ENCODE measurements around the gene LECT2. TPM values are rescaled to one million over a fixed set of nuclear protein-coding genes. Genes with fewer than 3 reads are reported as not detected.

LECT2 gene
- total RNA-seq, 2 donors from 2014 or later: not detected

DNA sequence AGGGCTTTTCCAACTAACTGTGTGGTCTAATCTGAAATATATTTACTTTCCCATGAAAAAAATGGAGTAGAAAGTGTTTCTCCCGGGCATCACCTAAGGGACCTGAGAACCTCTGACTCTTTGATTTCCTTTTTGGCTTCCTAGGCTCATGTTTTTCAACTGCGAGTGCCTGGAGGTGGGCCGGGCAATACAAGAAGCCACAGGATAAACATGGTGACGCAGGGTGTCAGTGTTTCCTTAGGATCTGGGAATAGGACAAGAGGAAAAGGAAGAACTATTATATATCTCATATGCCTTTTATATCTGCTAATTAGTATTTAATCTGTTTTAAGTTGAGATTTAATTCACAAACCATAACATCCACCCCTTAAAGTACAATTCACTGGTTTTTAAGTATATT, 11.4 kb upstream of the LECT2 start:
- TF ChIP-seq, protein P1, sequence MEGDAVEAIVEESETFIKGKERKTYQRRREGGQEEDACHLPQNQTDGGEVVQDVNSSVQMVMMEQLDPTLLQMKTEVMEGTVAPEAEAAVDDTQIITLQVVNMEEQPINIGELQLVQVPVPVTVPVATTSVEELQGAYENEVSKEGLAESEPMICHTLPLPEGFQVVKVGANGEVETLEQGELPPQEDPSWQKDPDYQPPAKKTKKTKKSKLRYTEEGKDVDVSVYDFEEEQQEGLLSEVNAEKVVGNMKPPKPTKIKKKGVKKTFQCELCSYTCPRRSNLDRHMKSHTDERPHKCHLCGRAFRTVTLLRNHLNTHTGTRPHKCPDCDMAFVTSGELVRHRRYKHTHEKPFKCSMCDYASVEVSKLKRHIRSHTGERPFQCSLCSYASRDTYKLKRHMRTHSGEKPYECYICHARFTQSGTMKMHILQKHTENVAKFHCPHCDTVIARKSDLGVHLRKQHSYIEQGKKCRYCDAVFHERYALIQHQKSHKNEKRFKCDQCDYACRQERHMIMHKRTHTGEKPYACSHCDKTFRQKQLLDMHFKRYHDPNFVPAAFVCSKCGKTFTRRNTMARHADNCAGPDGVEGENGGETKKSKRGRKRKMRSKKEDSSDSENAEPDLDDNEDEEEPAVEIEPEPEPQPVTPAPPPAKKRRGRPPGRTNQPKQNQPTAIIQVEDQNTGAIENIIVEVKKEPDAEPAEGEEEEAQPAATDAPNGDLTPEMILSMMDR (IDR thresholded peaks at IDR 0.05): no peak
- no peak overlapping the region for H3K27ac ChIP-seq
- no peak overlapping the region for H3K9ac ChIP-seq (ENCODE audit: low read depth in 2 of 2, low read length in 2 of 2)
- no peaks in the 10 kb centered on the region for H3K4me1 ChIP-seq
- DNase-seq: no peak
- no peak overlapping the region for H3K4me3 ChIP-seq
- no peaks in the 10 kb centered on the region for H3K27me3 ChIP-seq
- H3K36me3 ChIP-seq: no peaks in the 10 kb centered on the region
- no peaks in the 10 kb centered on the region for H3K9me3 ChIP-seq
- intact Hi-C loops (cut with DNase I): no loop called here

- H3K9me3 ChIP-seq: no peaks in the 10 kb centered on the region
- H3K27ac ChIP-seq: no peak overlapping the region
- H3K36me3 ChIP-seq: no peaks in the 10 kb centered on the region
- no peak for DNase-seq
- H3K4me1 ChIP-seq: no peaks in the 10 kb centered on the region
- H3K9ac ChIP-seq (ENCODE audit: low read depth in 2 of 2, low read length in 2 of 2): no peak overlapping the region
- H3K27me3 ChIP-seq: no peaks in the 10 kb centered on the region
- TF ChIP-seq, protein P1 (IDR thresholded peaks at IDR 0.05): no peak
- intact Hi-C loops (cut with DNase I): no loop called here
- no peak overlapping the region for H3K4me3 ChIP-seq
Measured at GRCh38 chr5:135965504-135965903, 10.7 kb upstream of the LECT2 start.

DNA sequence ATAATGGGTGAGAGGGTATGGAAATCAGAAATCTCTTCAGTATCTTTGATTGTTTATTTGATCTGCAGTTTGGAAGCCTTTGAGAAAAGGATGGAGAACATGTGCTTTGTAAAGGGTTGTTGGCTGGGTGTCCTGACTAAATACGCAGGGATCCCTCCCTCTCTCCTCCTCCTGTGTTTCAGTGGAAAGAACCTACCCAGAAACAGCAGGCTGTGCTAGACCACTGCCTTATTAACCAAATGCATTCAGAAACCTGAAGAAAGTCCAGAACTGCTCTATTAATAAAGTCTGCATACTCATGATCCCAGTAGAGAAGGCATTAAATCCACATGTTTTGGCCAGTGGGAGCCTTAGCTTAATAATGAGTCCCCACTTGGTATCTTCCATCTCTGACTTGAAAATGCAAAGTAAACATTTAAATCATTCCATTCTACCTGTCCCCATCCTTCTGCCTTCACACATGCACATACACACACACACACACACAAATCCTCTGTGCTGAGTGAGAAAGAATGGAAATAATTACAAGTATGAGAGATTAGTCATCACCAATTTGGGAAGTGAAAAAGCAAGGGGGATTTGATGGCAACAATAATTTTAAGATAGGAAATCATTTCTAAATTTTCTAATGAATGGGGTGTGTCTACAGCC, 10.0 kb upstream of the LECT2 start:
- TF ChIP-seq, protein P1 (IDR thresholded peaks at IDR 0.05): no peak
- intact Hi-C loops (cut with DNase I): no loop called here
- Histone ChIP-seq H3K4me1 (no peaks in the 10 kb centered on the region), H3K27ac (no peak overlapping the region), H3K4me3 (no peak overlapping the region), H3K36me3 (no peaks in the 10 kb centered on the region), H3K9me3 (no peaks in the 10 kb centered on the region), H3K9ac (ENCODE audit: low read depth in 2 of 2, low read length in 2 of 2) (no peak overlapping the region), H3K27me3 (no peaks in the 10 kb centered on the region)
- DNase-seq: no peak

DNA sequence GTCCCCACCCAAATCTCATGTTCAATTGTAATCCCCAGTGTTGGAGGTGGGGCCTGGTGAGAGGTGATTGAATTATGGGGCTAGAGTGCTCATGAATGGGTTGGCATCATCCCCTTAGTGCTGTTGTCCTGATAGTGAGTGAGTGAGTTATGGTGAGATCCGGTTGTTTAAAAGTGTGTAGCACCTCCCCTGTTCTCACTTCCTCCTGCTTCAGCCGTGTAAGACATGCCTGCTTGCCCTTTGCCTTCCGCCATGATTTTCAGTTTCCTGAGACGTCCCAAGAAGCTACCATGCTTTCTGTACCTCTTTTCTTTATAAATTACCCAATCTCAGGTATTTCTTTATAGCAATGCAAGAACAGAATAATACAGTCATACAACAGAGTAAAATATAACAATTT, 742 bp upstream of the LECT2 start:
- H3K36me3 ChIP-seq: no peaks in the 10 kb centered on the region
- H3K9me3 ChIP-seq: no peaks in the 10 kb centered on the region
- intact Hi-C loops (cut with DNase I): no loop called here
- TF ChIP-seq, protein P1 (IDR thresholded peaks at IDR 0.05): no peak
- no peak overlapping the region for H3K27ac ChIP-seq
- DNase-seq: no peak
- no peaks in the 10 kb centered on the region for H3K4me1 ChIP-seq
- no peak overlapping the region for H3K4me3 ChIP-seq
- no peak overlapping the region for H3K9ac ChIP-seq (ENCODE audit: low read depth in 2 of 2, low read length in 2 of 2)
- H3K27me3 ChIP-seq: no peaks in the 10 kb centered on the region

DNA sequence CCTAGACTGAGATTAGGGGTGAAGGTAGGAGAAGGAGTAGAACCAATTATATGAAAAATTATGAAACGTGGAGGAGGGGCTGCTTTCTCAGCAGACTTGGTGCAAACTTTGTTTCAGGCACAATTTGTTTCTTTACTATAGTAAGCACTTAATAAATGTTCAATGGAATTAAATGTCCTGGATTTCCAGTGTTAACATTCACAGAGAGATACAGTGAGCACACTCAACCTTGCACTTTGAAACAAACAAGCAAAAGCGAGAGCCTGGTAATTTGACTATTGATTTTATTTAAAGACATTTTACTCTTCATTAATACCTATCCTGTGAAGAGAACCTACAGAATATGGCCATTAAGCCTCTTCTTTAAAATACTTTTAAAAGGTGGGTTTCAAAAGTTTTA, 933 bp downstream of the LECT2 start:
- no peak overlapping the region for H3K4me3 ChIP-seq
- no peaks in the 10 kb centered on the region for H3K36me3 ChIP-seq
- TF ChIP-seq, protein P1 (IDR thresholded peaks at IDR 0.05): no peak
- no peak for DNase-seq
- no peak overlapping the region for H3K9ac ChIP-seq (ENCODE audit: low read depth in 2 of 2, low read length in 2 of 2)
- no peaks in the 10 kb centered on the region for H3K4me1 ChIP-seq
- no peak overlapping the region for H3K27ac ChIP-seq
- intact Hi-C loops (cut with DNase I): no loop called here
- H3K9me3 ChIP-seq: no peaks in the 10 kb centered on the region
- H3K27me3 ChIP-seq: no peaks in the 10 kb centered on the region

All from colonic mucosa (tissue), 4 donors.